ENCODE measurements around the gene PRKX.

DNA sequence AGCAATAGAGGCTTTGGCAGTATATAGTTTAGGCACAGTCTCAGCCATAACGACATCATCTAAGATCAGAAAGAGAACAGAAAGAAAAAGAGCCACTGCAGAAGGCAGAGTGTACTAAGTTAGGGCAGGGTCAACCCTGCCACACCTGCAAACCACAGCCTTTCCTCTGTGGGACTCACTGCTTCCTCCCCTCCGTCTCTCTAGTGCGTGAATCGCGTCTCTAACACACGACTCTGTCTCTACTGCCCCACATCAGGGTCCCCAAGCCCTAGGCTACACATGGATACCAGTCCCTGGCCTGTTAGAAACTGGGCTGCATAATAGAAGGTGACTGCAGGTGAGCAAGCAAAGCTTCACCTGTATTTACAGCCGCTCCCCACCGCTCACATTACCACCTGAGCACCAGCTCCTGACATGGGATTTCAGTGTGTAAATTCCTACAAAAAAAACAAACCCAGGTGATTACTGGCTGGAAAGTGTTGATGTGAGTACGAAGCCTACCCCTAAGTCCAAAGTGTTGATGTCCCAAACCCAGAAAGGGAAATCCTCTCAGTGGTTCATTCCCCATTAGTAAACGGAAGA lies 128.9 kb downstream of the PRKX start:
- TF ChIP-seq GATA2 (IDR thresholded peaks at IDR 0.05; ENCODE audit: low read depth, low read length) (no peak), GATA3 (IDR thresholded peaks at IDR 0.05; ENCODE audit: low read depth, low read length) (no peak)
